HG03575 (cell line): ENCODE measurements around the gene UBE2G2.

Source experiments
- ATAC-seq: cut with Tn5 transposase; IDR thresholded peaks from one replicate; pipeline ENCODE4 v1.9.1; 2021; ENCODE audit not compliant: unreplicated experiment, insufficient number of reproducible peaks, low FRiP score; ENCODE audit errors: extremely low read depth

The UBE2G2 gene

GRCh38 chr21:44817914-44818639, 16.5 kb upstream of the UBE2G2 start, which contains the start of gene SUMO3:
SUMO3 (minus strand) TSS chr21:44818062; CDS start chr21:44817968, 94 bp downstream.
- ATAC-seq = no peak

- no peak for ATAC-seq
Measured at GRCh38 chr21:44817506-44817880, 15.9 kb upstream of the UBE2G2 start.

- ATAC-seq = no peak
Measured at GRCh38 chr21:44816761-44817505, 15.3 kb upstream of the UBE2G2 start.

GRCh38 chr21:44815852-44816628, 14.4 kb upstream of the UBE2G2 start:
- ATAC-seq = no peak

- ATAC-seq = no peak
Measured at GRCh38 chr21:44815225-44815624, 13.6 kb upstream of the UBE2G2 start.

GRCh38 chr21:44814498-44815023, 12.9 kb upstream of the UBE2G2 start:
- ATAC-seq = no peak

- ATAC-seq = no peak
Measured at GRCh38 chr21:44813727-44814126, 12.1 kb upstream of the UBE2G2 start.

- ATAC-seq = no peak
Measured at GRCh38 chr21:44813149-44813548, 11.5 kb upstream of the UBE2G2 start.

- no peak for ATAC-seq
Measured at GRCh38 chr21:44812640-44813039, 11.0 kb upstream of the UBE2G2 start.

GRCh38 chr21:44810779-44811178, 9.2 kb upstream of the UBE2G2 start:
- no peak for ATAC-seq

- no peak for ATAC-seq
Measured at GRCh38 chr21:44805859-44806258, 4.2 kb upstream of the UBE2G2 start.

- no peak for ATAC-seq
Measured at GRCh38 chr21:44805226-44805625, 3.6 kb upstream of the UBE2G2 start.

- ATAC-seq = no peak
Measured at GRCh38 chr21:44804762-44805161, 3.1 kb upstream of the UBE2G2 start.

- no peak for ATAC-seq
Measured at GRCh38 chr21:44803651-44804050, 2.0 kb upstream of the UBE2G2 start.

- no peak for ATAC-seq
Measured at GRCh38 chr21:44802396-44803153, 955 bp upstream of the UBE2G2 start.

GRCh38 chr21:44800971-44801467, 601 bp downstream of the UBE2G2 start:
- no peak for ATAC-seq

GRCh38 chr21:44800103-44800502, 1.5 kb downstream of the UBE2G2 start:
- ATAC-seq = no peak

- ATAC-seq = no peak
Measured at GRCh38 chr21:44799646-44800045, 2.0 kb downstream of the UBE2G2 start.

- ATAC-seq = no peak
Measured at GRCh38 chr21:44797775-44798174, 3.8 kb downstream of the UBE2G2 start.
